ENCODE data around the gene OGFRL1.

OGFRL1 gene

DNA sequence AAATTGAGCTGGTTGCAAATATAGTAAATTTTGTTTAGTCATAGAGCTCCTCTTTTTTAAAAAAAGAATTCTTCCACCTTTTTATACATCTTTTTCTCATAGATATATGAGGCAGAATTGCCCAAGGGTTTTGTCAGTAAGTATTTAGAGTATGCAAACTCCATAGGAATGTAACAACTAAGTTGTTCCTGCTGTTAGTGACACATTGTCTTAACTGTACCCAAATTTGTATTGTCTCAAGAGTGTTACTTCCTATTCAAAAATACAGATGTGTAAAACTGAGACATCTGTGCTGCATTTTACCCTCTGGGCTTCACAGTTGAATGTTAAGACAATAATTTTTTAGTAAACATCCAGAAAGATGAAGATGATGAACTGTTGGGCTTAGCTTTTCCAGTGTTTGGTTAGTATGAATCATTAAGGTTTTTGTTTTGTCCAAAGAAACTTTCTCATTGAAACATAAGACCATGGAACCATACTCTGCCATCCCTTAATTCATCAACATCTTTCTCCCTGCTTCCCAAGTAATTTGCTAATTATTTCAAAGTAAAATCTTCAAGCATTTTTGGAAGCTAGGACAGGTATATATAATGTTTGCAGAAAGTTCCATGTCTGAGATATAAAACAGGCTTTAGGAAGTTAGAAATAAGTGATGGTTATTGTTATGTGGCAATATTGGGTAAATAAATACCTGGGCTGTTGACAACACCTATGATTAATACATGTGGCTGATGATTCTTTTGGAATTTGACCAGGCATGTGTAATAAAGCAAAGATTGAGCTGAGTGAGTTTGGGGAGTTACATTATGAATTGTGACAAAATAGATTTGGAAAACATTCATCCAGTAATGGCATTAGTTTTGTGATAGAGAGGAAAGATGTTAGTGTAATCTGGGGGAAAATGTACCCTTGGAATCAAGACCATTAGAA is 11.2 kb downstream of the OGFRL1 start:
- Histone ChIP-seq H3K27me3 (replicated peaks; ENCODE audit: control insufficient read depth, insufficient read depth, low read length, poor library complexity, severe bottlenecking) (no peaks in the 10 kb centered on the region), H3K36me3 (ENCODE audit: control insufficient read depth, insufficient read depth, low read length) (peaks cover 5% of the 10 kb centered on the region), H3K4me3 (ENCODE audit: insufficient read depth, low read depth, low read length, poor library complexity, severe bottlenecking) (no peak overlapping the region), H3K27ac (ENCODE audit: insufficient read depth, low read length, poor library complexity, severe bottlenecking) (no peak overlapping the region), H3K4me1 (ENCODE audit: control insufficient read depth, insufficient read depth, low read length, poor library complexity, severe bottlenecking) (no peaks in the 10 kb centered on the region), H3K9me3 (ENCODE audit: control insufficient read depth, low read length) (no peaks in the 10 kb centered on the region)
- no peak for DNase-seq

DNA sequence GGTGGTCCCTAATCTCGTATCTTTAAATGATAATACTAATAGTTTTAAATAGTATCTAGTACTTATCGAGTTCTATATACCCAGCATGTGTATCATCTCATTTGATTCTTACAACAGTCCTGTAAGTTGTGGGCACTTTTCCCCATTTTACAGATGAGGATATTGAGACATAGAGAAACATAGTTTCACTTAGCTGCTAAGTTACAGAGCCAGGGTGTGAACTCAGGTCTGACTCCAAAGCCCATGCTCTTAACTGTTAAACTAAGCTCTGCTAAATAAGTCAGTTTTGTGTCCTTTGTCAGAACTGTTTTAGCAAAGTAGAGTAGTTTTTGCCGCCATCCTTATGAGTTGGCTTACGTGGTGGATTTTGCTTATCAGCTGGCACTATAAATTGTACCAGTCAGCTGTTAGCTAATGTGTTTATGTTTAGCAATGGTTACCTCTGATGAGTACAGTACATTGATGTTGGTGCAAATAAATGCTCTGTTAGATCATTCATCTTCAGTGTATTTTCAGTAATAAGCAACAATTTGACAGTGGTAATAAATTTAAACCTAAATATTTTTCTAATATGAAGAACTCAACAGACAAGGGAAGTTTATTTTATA is 12.1 kb downstream of the OGFRL1 start:
- Histone ChIP-seq H3K4me3 (ENCODE audit: insufficient read depth, low read depth, low read length, poor library complexity, severe bottlenecking) (no peak overlapping the region), H3K9me3 (ENCODE audit: control insufficient read depth, low read length) (no peaks in the 10 kb centered on the region), H3K36me3 (ENCODE audit: control insufficient read depth, insufficient read depth, low read length) (peaks cover 5% of the 10 kb centered on the region), H3K4me1 (ENCODE audit: control insufficient read depth, insufficient read depth, low read length, poor library complexity, severe bottlenecking) (no peaks in the 10 kb centered on the region), H3K27me3 (replicated peaks; ENCODE audit: control insufficient read depth, insufficient read depth, low read length, poor library complexity, severe bottlenecking) (no peaks in the 10 kb centered on the region), H3K27ac (ENCODE audit: insufficient read depth, low read length, poor library complexity, severe bottlenecking) (no peak overlapping the region)
- no peak for DNase-seq

DNA sequence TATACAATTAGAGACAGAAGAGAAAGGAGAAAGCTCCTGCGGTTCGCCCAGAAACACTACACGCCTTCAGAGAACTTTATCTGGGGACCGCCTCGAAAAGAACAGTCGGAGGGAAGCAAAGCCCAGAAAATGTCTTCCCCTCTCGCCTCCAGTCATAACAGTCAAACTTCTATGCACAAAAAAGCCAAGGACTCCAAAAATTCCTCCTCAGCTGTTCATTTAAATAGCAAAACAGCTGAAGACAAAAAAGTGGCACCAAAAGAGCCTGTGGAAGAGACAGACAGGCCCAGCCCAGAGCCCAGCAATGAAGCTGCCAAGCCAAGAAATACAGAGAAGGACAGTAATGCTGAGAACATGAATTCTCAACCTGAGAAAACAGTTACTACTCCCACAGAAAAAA is 12.9 kb downstream of the OGFRL1 start:
- Histone ChIP-seq H3K9me3 (ENCODE audit: control insufficient read depth, low read length) (no peaks in the 10 kb centered on the region), H3K36me3 (ENCODE audit: control insufficient read depth, insufficient read depth, low read length) (peaks cover 5% of the 10 kb centered on the region), H3K27ac (ENCODE audit: insufficient read depth, low read length, poor library complexity, severe bottlenecking) (no peak overlapping the region), H3K27me3 (replicated peaks; ENCODE audit: control insufficient read depth, insufficient read depth, low read length, poor library complexity, severe bottlenecking) (no peaks in the 10 kb centered on the region), H3K4me3 (ENCODE audit: insufficient read depth, low read depth, low read length, poor library complexity, severe bottlenecking) (no peak overlapping the region), H3K4me1 (ENCODE audit: control insufficient read depth, insufficient read depth, low read length, poor library complexity, severe bottlenecking) (no peaks in the 10 kb centered on the region)
- DNase-seq, result no peak

DNA sequence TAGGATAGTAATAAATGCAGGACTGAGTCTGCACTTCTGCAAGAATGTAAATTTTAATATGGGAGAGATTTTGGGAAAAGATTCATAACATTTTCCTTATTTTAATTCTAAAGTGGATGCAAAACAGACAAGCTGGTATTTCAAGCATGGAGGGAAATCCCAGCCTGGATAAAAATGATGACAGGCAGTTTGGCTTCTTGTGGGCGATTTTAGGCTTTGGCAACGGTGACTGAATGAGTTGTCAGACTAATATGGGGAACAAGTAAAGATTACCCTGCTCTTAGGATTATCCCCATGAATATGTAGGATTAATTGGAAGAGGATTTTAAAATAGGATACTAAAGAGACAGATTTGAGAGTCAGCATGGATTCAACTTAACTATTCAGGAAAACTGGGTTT is 21.0 kb downstream of the OGFRL1 start:
- no peak for DNase-seq
- no peaks in the 10 kb centered on the region for H3K27me3 ChIP-seq (replicated peaks; ENCODE audit: control insufficient read depth, insufficient read depth, low read length, poor library complexity, severe bottlenecking)

DNA sequence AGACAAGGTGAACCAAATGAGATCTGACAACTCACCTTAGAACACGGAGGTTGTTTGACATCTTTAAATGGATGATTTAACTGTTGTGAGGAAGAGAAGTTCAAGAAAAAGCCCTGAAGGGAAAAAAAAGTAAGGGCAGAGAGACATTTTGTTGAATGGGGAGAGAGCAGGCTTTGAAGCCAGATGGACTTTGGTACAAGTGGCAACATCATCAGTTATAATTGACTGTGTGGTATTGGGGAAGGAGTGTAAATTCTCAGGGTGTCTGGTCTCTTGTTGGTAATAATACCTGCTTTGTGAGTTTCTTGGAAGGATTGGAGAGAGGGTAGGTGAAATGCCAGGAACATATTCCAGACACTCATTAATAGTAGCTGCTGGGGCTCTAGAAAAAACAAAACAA is 21.6 kb downstream of the OGFRL1 start:
- Histone ChIP-seq H3K9me3 (ENCODE audit: control insufficient read depth, low read length) (no peaks in the 10 kb centered on the region), H3K27ac (ENCODE audit: insufficient read depth, low read length, poor library complexity, severe bottlenecking) (no peak overlapping the region), H3K4me1 (ENCODE audit: control insufficient read depth, insufficient read depth, low read length, poor library complexity, severe bottlenecking) (no peaks in the 10 kb centered on the region), H3K36me3 (ENCODE audit: control insufficient read depth, insufficient read depth, low read length) (no peaks in the 10 kb centered on the region), H3K27me3 (replicated peaks; ENCODE audit: control insufficient read depth, insufficient read depth, low read length, poor library complexity, severe bottlenecking) (no peaks in the 10 kb centered on the region), H3K4me3 (ENCODE audit: insufficient read depth, low read depth, low read length, poor library complexity, severe bottlenecking) (no peak overlapping the region)
- DNase-seq, result no peak

More for the DNA sequence above, 21.0 kb downstream of the OGFRL1 start:
- no peak overlapping the region for H3K4me3 ChIP-seq (ENCODE audit: insufficient read depth, low read depth, low read length, poor library complexity, severe bottlenecking)
- no peak overlapping the region for H3K27ac ChIP-seq (ENCODE audit: insufficient read depth, low read length, poor library complexity, severe bottlenecking)
- no peaks in the 10 kb centered on the region for H3K4me1 ChIP-seq (ENCODE audit: control insufficient read depth, insufficient read depth, low read length, poor library complexity, severe bottlenecking)
- H3K36me3 ChIP-seq (ENCODE audit: control insufficient read depth, insufficient read depth, low read length), result no peaks in the 10 kb centered on the region
- no peaks in the 10 kb centered on the region for H3K9me3 ChIP-seq (ENCODE audit: control insufficient read depth, low read length)

DNA sequence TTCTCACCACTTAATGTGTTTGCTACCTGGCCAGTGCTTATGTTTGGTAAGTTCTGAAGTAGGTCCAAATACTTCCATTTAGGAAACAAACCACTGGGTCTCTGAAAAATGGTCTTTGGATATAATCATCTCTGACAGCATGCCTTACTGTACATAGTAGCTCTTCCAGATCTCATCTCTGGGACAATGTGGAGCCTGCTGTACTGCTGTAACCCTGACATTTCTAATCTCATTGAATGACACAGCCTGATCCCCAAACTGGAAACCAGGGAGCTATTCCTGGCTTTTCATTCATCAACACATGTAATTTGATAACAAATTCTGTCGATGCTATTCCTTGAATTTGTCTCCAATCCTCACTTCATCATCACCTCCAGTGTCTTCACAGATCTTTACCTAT is 23.5 kb downstream of the OGFRL1 start:
- Histone ChIP-seq H3K27me3 (replicated peaks; ENCODE audit: control insufficient read depth, insufficient read depth, low read length, poor library complexity, severe bottlenecking) (no peaks in the 10 kb centered on the region), H3K36me3 (ENCODE audit: control insufficient read depth, insufficient read depth, low read length) (no peaks in the 10 kb centered on the region), H3K4me3 (ENCODE audit: insufficient read depth, low read depth, low read length, poor library complexity, severe bottlenecking) (no peak overlapping the region), H3K9me3 (ENCODE audit: control insufficient read depth, low read length) (no peaks in the 10 kb centered on the region), H3K27ac (ENCODE audit: insufficient read depth, low read length, poor library complexity, severe bottlenecking) (no peak overlapping the region), H3K4me1 (ENCODE audit: control insufficient read depth, insufficient read depth, low read length, poor library complexity, severe bottlenecking) (no peaks in the 10 kb centered on the region)
- no peak for DNase-seq

DNA sequence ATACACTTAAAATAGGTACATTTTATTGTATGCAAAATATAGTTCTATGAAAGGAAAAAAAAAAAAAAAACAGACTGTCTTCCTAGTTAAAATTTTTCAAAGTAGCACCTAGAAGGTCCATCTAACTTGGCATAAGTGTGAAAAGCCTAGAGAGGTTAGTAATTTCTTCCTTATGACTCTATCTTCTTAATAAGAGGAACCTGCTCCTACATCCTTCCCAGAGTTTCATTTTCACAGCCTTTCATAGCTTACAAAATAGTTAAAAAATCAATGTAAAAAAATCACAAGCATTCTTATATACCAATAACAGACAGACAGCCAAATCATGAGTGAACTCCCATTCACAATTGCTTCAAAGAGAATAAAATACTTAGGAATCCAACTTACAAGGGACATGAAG is 28.8 kb downstream of the OGFRL1 start:
- no peak overlapping the region for H3K4me3 ChIP-seq (ENCODE audit: insufficient read depth, low read depth, low read length, poor library complexity, severe bottlenecking)
- no peak overlapping the region for H3K27ac ChIP-seq (ENCODE audit: insufficient read depth, low read length, poor library complexity, severe bottlenecking)
- no peaks in the 10 kb centered on the region for H3K4me1 ChIP-seq (ENCODE audit: control insufficient read depth, insufficient read depth, low read length, poor library complexity, severe bottlenecking)
- no peaks in the 10 kb centered on the region for H3K9me3 ChIP-seq (ENCODE audit: control insufficient read depth, low read length)
- H3K27me3 ChIP-seq (replicated peaks; ENCODE audit: control insufficient read depth, insufficient read depth, low read length, poor library complexity, severe bottlenecking), result no peaks in the 10 kb centered on the region
- no peaks in the 10 kb centered on the region for H3K36me3 ChIP-seq (ENCODE audit: control insufficient read depth, insufficient read depth, low read length)
- DNase-seq, result no peak

DNA sequence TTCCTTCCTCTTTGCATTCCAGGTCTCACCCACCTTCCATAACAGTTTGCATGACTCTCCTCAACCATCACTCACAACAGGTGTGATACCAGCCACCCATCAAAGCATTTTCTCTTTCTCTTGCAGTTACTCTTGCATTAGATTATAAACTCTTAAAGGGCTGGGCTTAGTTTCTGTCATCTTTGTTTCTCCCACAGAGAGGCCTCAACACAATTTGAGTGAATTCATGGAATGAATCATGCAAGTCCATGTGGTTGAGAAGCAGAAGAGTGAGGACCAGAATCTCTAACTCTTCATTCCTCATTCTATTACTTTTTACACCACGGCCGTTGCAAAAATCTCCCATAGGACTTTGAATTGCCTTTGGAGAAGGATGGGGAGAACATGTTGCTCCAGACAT is 31.4 kb downstream of the OGFRL1 start:
- Histone ChIP-seq H3K4me1 (ENCODE audit: control insufficient read depth, insufficient read depth, low read length, poor library complexity, severe bottlenecking) (no peaks in the 10 kb centered on the region), H3K4me3 (ENCODE audit: insufficient read depth, low read depth, low read length, poor library complexity, severe bottlenecking) (no peak overlapping the region), H3K27ac (ENCODE audit: insufficient read depth, low read length, poor library complexity, severe bottlenecking) (no peak overlapping the region), H3K27me3 (replicated peaks; ENCODE audit: control insufficient read depth, insufficient read depth, low read length, poor library complexity, severe bottlenecking) (no peaks in the 10 kb centered on the region), H3K9me3 (ENCODE audit: control insufficient read depth, low read length) (no peaks in the 10 kb centered on the region), H3K36me3 (ENCODE audit: control insufficient read depth, insufficient read depth, low read length) (no peaks in the 10 kb centered on the region)
- no peak for DNase-seq

DNA sequence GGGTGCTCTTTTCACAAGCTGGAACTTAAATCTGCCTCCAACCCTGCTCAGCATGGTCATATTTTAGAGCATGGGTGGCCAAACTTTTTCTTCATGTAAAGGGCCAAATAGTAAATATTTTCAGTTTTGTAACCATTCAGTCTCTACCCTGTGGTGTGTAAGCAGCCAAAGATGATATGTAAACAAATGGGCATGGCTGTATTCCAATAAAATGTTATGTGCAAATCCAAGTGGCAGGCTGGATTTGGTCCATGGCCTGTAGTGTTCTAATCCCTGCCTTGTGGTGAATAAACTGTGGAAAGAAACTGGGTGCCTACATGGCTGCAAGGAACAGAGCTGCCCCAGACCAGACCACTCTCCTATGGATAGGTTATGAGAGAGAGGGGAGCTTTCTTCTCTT is 32.7 kb downstream of the OGFRL1 start:
- Histone ChIP-seq H3K27ac (ENCODE audit: insufficient read depth, low read length, poor library complexity, severe bottlenecking) (no peak overlapping the region), H3K4me3 (ENCODE audit: insufficient read depth, low read depth, low read length, poor library complexity, severe bottlenecking) (no peak overlapping the region), H3K4me1 (ENCODE audit: control insufficient read depth, insufficient read depth, low read length, poor library complexity, severe bottlenecking) (no peaks in the 10 kb centered on the region), H3K9me3 (ENCODE audit: control insufficient read depth, low read length) (no peaks in the 10 kb centered on the region), H3K36me3 (ENCODE audit: control insufficient read depth, insufficient read depth, low read length) (no peaks in the 10 kb centered on the region), H3K27me3 (replicated peaks; ENCODE audit: control insufficient read depth, insufficient read depth, low read length, poor library complexity, severe bottlenecking) (no peaks in the 10 kb centered on the region)
- DNase-seq, result no peak

DNA sequence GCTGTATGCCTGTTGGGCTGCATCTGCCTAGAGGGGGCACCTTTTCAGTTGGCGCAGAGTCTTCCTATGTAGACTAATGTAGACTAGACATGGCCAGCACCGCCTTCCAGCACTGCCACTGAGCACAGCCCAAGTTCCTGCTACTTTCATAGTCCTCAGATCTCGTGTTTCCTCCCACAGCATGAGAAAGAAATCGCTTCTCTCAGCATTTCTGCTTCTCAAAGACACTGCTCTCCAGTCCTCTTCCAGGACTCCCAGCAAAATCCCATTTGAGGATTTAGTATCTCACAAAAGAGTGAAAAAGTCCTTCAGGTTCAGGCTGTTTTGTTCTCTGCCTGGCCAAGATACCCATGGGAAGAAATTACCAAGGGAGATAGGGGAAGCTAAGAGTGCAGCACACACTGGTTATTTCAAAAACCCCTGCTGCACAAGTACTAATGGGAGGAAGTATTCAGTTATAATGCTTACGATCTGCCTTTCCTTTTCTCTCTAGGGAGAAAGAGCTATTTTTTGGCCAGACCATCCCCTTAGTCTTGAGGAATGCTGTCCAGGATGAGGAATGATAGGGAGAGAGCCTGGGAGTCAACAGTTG is 35.7 kb downstream of the OGFRL1 start:
- DNase-seq, result no peak
- Histone ChIP-seq H3K9me3 (ENCODE audit: control insufficient read depth, low read length) (no peaks in the 10 kb centered on the region), H3K36me3 (ENCODE audit: control insufficient read depth, insufficient read depth, low read length) (no peaks in the 10 kb centered on the region), H3K27me3 (replicated peaks; ENCODE audit: control insufficient read depth, insufficient read depth, low read length, poor library complexity, severe bottlenecking) (no peaks in the 10 kb centered on the region), H3K4me3 (ENCODE audit: insufficient read depth, low read depth, low read length, poor library complexity, severe bottlenecking) (no peak overlapping the region), H3K4me1 (ENCODE audit: control insufficient read depth, insufficient read depth, low read length, poor library complexity, severe bottlenecking) (no peaks in the 10 kb centered on the region), H3K27ac (ENCODE audit: insufficient read depth, low read length, poor library complexity, severe bottlenecking) (no peak overlapping the region)

Data from effector memory CD4-positive, alpha-beta T cell (primary cell).